Peyer's patch (tissue), 4 donors: ENCODE data around the gene HDAC4.

ENCODE experiments used
- POLR2A ChIP-seq, 2 donors: fragments of 450-650 bp; IDR thresholded peaks; one replicate each; pipeline ENCODE4 v1.5.1; 2017; ENCODE audit warnings: antibody characterized with exemption in 2 of 2, mild to moderate bottlenecking in 2 of 2, moderate library complexity in 2 of 2
- TF ChIP-seq, protein P1 (sequence below), 6 experiments: fragments of 450-650 bp in 4 of 6; fragments of 200-600 bp in 2 of 6; sonication (generic) in 1 of 6; IDR thresholded peaks; one replicate each; pipeline ENCODE4 v1.5.1; 2017 to 2019; ENCODE audit warnings: antibody characterized with exemption in 6 of 6, mild to moderate bottlenecking in 3 of 6, moderate library complexity in 1 of 6

DNA sequence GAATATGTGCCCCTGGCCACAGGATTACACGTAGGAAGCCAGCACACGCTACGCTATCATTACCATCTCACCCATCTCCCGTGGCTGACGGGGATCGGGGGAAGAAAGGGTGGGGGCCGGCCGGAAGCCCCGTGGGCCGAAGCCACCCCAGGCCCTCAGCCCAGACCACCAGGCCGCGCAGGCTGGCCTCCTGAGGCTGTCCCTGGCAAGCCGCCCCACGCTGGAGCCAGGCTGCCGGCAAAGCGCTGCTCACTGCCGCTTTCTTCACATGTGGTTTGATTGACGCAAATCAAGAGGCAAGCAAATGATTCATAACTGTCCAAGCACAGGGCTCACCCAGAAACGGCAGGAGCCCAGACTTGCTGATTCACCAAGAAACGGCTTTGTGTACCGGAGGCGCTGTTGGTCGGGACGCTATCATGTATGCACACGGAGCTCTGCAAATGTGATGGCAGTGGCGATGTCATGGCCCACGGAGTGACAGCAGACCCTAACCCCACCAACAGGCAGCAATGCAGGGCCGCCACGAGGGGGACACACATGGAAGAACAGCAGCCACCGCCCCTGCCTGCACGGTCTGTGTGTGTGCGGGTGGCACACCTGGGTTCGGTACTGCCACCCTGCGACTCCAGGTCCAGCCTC is 125.7 kb downstream of the HDAC4 start:
- TF ChIP-seq, protein P1, sequence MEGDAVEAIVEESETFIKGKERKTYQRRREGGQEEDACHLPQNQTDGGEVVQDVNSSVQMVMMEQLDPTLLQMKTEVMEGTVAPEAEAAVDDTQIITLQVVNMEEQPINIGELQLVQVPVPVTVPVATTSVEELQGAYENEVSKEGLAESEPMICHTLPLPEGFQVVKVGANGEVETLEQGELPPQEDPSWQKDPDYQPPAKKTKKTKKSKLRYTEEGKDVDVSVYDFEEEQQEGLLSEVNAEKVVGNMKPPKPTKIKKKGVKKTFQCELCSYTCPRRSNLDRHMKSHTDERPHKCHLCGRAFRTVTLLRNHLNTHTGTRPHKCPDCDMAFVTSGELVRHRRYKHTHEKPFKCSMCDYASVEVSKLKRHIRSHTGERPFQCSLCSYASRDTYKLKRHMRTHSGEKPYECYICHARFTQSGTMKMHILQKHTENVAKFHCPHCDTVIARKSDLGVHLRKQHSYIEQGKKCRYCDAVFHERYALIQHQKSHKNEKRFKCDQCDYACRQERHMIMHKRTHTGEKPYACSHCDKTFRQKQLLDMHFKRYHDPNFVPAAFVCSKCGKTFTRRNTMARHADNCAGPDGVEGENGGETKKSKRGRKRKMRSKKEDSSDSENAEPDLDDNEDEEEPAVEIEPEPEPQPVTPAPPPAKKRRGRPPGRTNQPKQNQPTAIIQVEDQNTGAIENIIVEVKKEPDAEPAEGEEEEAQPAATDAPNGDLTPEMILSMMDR (IDR thresholded peaks at IDR 0.05) = no peak
- no peak for TF ChIP-seq POLR2A (IDR thresholded peaks at IDR 0.05)
